CD4-positive, alpha-beta T cell (primary cell): Measurements from ENCODE around the gene SNUPN. TPM values are rescaled to one million over a fixed set of nuclear protein-coding genes. Genes with fewer than 3 reads are reported as not detected.
A peak's percentile ranks its signal among the peaks of the same experiment; 100 is the strongest.

ENCODE experiments used
- ATAC-seq: fragments of 200-7000 bp; cut with Tn5 transposase; one replicate; pipeline ENCODE4 v1.10.0; 2022; ENCODE audit warnings: mild to moderate bottlenecking; ENCODE audit not compliant: poor library complexity
- CTCF ChIA-PET: fragments of 350-600 bp; sonication (Branson Sonifier 250); formaldehyde crosslinking; loops from one replicate; lab custom pipeline; 2021; ENCODE audit warnings: antibody characterized with exemption, inconsistent platforms; lab: Charles Lee
- POLR2A ChIA-PET: fragments of 350-600 bp; sonication (Branson Sonifier 250); formaldehyde crosslinking; loops from one replicate; lab custom pipeline; 2021; ENCODE audit warnings: antibody characterized with exemption, inconsistent platforms; lab: Charles Lee
- DNase-seq, 14 experiments: peaks; one replicate each; pipeline ENCODE4 v3.0.0-alpha.2; 2013 to 2020; ENCODE audit warnings: mixed read lengths in 2 of 14
- H3K27ac ChIP-seq, 2 donors: one replicate each; pipeline versions ENCODE4 v1.5.1 to v1.7.0; 2013; ENCODE audit warnings: low read length in 2 of 2, low read depth in 1 of 2, mild to moderate bottlenecking in 1 of 2
- H3K27me3 ChIP-seq, 2 experiments: 1 replicate in 1 of 2; 2 replicates in 1 of 2; pipeline versions ENCODE4 v1.6.1 to v1.7.0; 2013; ENCODE audit warnings: low read length in 2 of 2, control low read depth in 1 of 2, mild to moderate bottlenecking in 1 of 2, moderate library complexity in 1 of 2; ENCODE audit not compliant: insufficient read depth in 2 of 2, control insufficient read depth in 1 of 2
- H3K36me3 ChIP-seq: one replicate; pipeline ENCODE4 v1.6.1; 2013; ENCODE audit warnings: low read length, control low read depth; ENCODE audit not compliant: insufficient read depth
- H3K4me1 ChIP-seq: one replicate; pipeline ENCODE4 v1.6.1; 2013; ENCODE audit warnings: low read length, control low read depth; ENCODE audit not compliant: insufficient read depth
- H3K4me3 ChIP-seq: one replicate; pipeline ENCODE4 v1.5.1; 2013; ENCODE audit warnings: mild to moderate bottlenecking, low read length, moderate library complexity
- H3K9me3 ChIP-seq, 2 experiments: 1 replicate in 1 of 2; 2 replicates in 1 of 2; pipeline versions ENCODE4 v1.6.1 to v1.7.0; 2013; ENCODE audit warnings: low read length in 2 of 2, mild to moderate bottlenecking in 2 of 2, control low read depth in 1 of 2, moderate library complexity in 1 of 2; ENCODE audit not compliant: control insufficient read depth in 1 of 2, insufficient read depth in 1 of 2
- H3K27ac Mint-ChIP-seq: one replicate; pipeline ENCODE4 v1.8.0; 2020; ENCODE audit warnings: mixed read lengths
- H3K27me3 Mint-ChIP-seq: one replicate; pipeline ENCODE4 v1.8.0; 2021; ENCODE audit warnings: mixed read lengths
- H3K36me3 Mint-ChIP-seq: one replicate; pipeline ENCODE4 v1.8.0; 2021; ENCODE audit warnings: low read depth, mixed read lengths
- H3K4me1 Mint-ChIP-seq: one replicate; pipeline ENCODE4 v1.8.0; 2021; ENCODE audit warnings: low read depth, mixed read lengths
- H3K4me3 Mint-ChIP-seq: one replicate; pipeline ENCODE4 v1.8.0; 2020; ENCODE audit warnings: mild to moderate bottlenecking, mixed read lengths
- H3K9me3 Mint-ChIP-seq: one replicate; pipeline ENCODE4 v1.8.0; 2020; ENCODE audit warnings: mixed read lengths
- CTCF ChIP-seq: fragments of 200-600 bp; IDR thresholded peaks from one replicate; pipeline ENCODE4 v1.8.0; 2022; ENCODE audit warnings: antibody characterized with exemption, mild to moderate bottlenecking
- intact Hi-C, 2 experiments: fragments of 100-400 bp; cut with DNase I in 1 of 2; cut with micrococcal nuclease in 1 of 2; formaldehyde crosslinking; loops; one replicate each; pipeline versions ENCODE4 v1.15.1 to v1.9.0; 2023 to 2025; cut with DNase I, micrococcal nuclease
- total RNA-seq, 174 experiments: library from RNA in 2 of 174; stranded (reverse) in 2 of 174; gene quantifications; one replicate each; pipeline ENCODE4 v1.2.3 and lab custom pipeline; 2021 to 2026

SNUPN gene
- total RNA-seq, 2 experiments from 2014 or later = 10.0 to 11.6 TPM

GRCh38 chr15:75554717-75555116 is 70.8 kb downstream of the SNUPN start:
- CTCF ChIA-PET = no interaction called here
- no peak overlapping the region for H3K27ac Mint-ChIP-seq
- H3K36me3 Mint-ChIP-seq = no peaks in the 10 kb centered on the region
- H3K9me3 Mint-ChIP-seq = no peaks in the 10 kb centered on the region
- TF ChIP-seq CTCF = no peak
- POLR2A ChIA-PET = no interaction called here
- H3K4me1 ChIP-seq = no peaks in the 10 kb centered on the region
- no peaks in the 10 kb centered on the region for H3K27me3 Mint-ChIP-seq
- no peaks in the 10 kb centered on the region for H3K27me3 ChIP-seq
- no peak for DNase-seq
- no peaks in the 10 kb centered on the region for H3K36me3 ChIP-seq
- no peak overlapping the region for H3K27ac ChIP-seq
- no peak for ATAC-seq
- H3K4me3 ChIP-seq = no peak overlapping the region
- intact Hi-C loops = no loop called here
- no peak overlapping the region for H3K4me3 Mint-ChIP-seq
- no peaks in the 10 kb centered on the region for H3K9me3 ChIP-seq
- peaks cover 14% of the 10 kb centered on the region for H3K4me1 Mint-ChIP-seq

GRCh38 chr15:75553659-75554058 is 71.9 kb downstream of the SNUPN start:
- CTCF ChIA-PET = no interaction called here
- H3K4me3 Mint-ChIP-seq = no peak overlapping the region

GRCh38 chr15:75551091-75551490 is 74.4 kb downstream of the SNUPN start:
- POLR2A ChIA-PET = no interaction called here
- no peak overlapping the region for H3K4me3 Mint-ChIP-seq
- H3K27me3 ChIP-seq = no peaks in the 10 kb centered on the region

More at GRCh38 chr15:75553659-75554058, 71.9 kb downstream of the SNUPN start:
- peaks cover 14% of the 10 kb centered on the region for H3K4me1 Mint-ChIP-seq
- no peak for DNase-seq
- no peak for TF ChIP-seq CTCF
- POLR2A ChIA-PET = no interaction called here
- Histone ChIP-seq H3K27ac (no peak overlapping the region), H3K4me3 (no peak overlapping the region), H3K27me3 (no peaks in the 10 kb centered on the region), H3K4me1 (no peaks in the 10 kb centered on the region), H3K36me3 (no peaks in the 10 kb centered on the region), H3K9me3 (no peaks in the 10 kb centered on the region)
- no peaks in the 10 kb centered on the region for H3K9me3 Mint-ChIP-seq
- intact Hi-C loops = no loop called here
- no peaks in the 10 kb centered on the region for H3K36me3 Mint-ChIP-seq
- no peak overlapping the region for H3K27ac Mint-ChIP-seq
- H3K27me3 Mint-ChIP-seq = no peaks in the 10 kb centered on the region
- no peak for ATAC-seq

More at GRCh38 chr15:75551091-75551490, 74.4 kb downstream of the SNUPN start:
- H3K9me3 ChIP-seq = no peaks in the 10 kb centered on the region
- H3K4me3 ChIP-seq = no peak overlapping the region
- Mint-ChIP-seq H3K9me3 (no peaks in the 10 kb centered on the region), H3K4me1 (peaks cover 17% of the 10 kb centered on the region), H3K36me3 (no peaks in the 10 kb centered on the region), H3K27me3 (no peaks in the 10 kb centered on the region), H3K27ac (no peak overlapping the region)
- H3K27ac ChIP-seq = no peak overlapping the region
- ATAC-seq (no peak), DNase-seq (peak in 1 of 14 experiments; percentile 11)
- no peaks in the 10 kb centered on the region for H3K36me3 ChIP-seq
- intact Hi-C loops = no loop called here
- no peaks in the 10 kb centered on the region for H3K4me1 ChIP-seq
- TF ChIP-seq CTCF = no peak
- CTCF ChIA-PET = no interaction called here

Other genes with a start within 250 kb of the SNUPN start
- 100 to 1,000 TPM; 136 to 141 TPM for gene SIN3A, start 174.0 kb downstream of the SNUPN start, total RNA-seq
- gene PTPN9, start 46.4 kb downstream of the SNUPN start, total RNA-seq = 1 to 10 TPM; 8.1 to 8.2 TPM
- 10 to 100 TPM; 48.4 to 50.4 TPM for gene IMP3, start 14.5 kb upstream of the SNUPN start, total RNA-seq
- gene SNX33, start 22.2 kb upstream of the SNUPN start, total RNA-seq = under 1 TPM; 0.59 to 0.82 TPM
- not detected for gene CSPG4, start 87.1 kb upstream of the SNUPN start, total RNA-seq
- gene UBE2Q2, start 217.7 kb upstream of the SNUPN start, total RNA-seq = 10 to 100 TPM; 29.3 to 33.5 TPM